HepG2 (cell line): ENCODE results near the gene PSMB11. TPM values are rescaled to one million over a fixed set of nuclear protein-coding genes. Genes with fewer than 3 reads are reported as not detected.

ENCODE experiments used
- ARNTL ChIP-seq: sonication (generic); formaldehyde crosslinking; IDR thresholded peaks from 2 replicates; pipeline ENCODE4 v1.4.0; 2020; ENCODE audit warnings: mild to moderate bottlenecking, missing genetic modification reagents
- HOMEZ ChIP-seq: IDR thresholded peaks from 2 replicates; pipeline ENCODE4 v1.6.1; 2016; ENCODE audit warnings: low read depth
- MZF1 ChIP-seq: sonication (generic); formaldehyde crosslinking; IDR thresholded peaks from 2 replicates; pipeline ENCODE4 v1.8.1; 2023; ENCODE audit warnings: mild to moderate bottlenecking, missing genetic modification reagents, borderline replicate concordance
- ZNF292 ChIP-seq: sonication (generic); formaldehyde crosslinking; IDR thresholded peaks from 2 replicates; pipeline ENCODE4 v1.8.1; 2022; ENCODE audit warnings: mild to moderate bottlenecking, low read depth, missing genetic modification reagents, borderline replicate concordance
- ZNF354B ChIP-seq: sonication (generic); formaldehyde crosslinking; IDR thresholded peaks from 2 replicates; pipeline ENCODE4 v1.8.0; 2022; ENCODE audit warnings: mild to moderate bottlenecking, missing genetic modification reagents
- ZNF512 ChIP-seq: sonication (generic); formaldehyde crosslinking; IDR thresholded peaks from 2 replicates; pipeline ENCODE4 v1.4.0; 2020; ENCODE audit warnings: mild to moderate bottlenecking, missing genetic modification reagents
- ZNF83 ChIP-seq: sonication (generic); formaldehyde crosslinking; IDR thresholded peaks from 2 replicates; pipeline ENCODE4 v1.4.0; 2020; ENCODE audit warnings: missing genetic modification reagents, mild to moderate bottlenecking, borderline replicate concordance
- ZNF839 ChIP-seq: sonication (generic); formaldehyde crosslinking; IDR thresholded peaks from 2 replicates; pipeline ENCODE4 v1.4.0; 2020; ENCODE audit warnings: missing genetic modification reagents, mild to moderate bottlenecking, borderline replicate concordance
- polyA plus RNA-seq, 8 experiments: library from polyadenylated mRNA; depleted of rRNA in 3 of 8; stranded (reverse) in 7 of 8; unstranded in 1 of 8; fragments of >200 nt; fragmentation: Illumina TruSeq in 4 of 8; extraction: Trizol in 4 of 8; gene quantifications; 2 replicates each; pipeline versions ENCODE4 v1.2.1 to v1.2.3, GENCODE V29; 2011 to 2016; ENCODE audit warnings: low read depth in 4 of 8, missing spikeins in 1 of 8, mixed read lengths in 1 of 8; ENCODE audit not compliant: insufficient read depth in 1 of 8
- total RNA-seq, 5 experiments: library from RNA; depleted of rRNA; stranded (reverse); fragments of >200 nt; fragmentation: Illumina TruSeq; extraction: Trizol; gene quantifications; 2 replicates each; pipeline ENCODE4 v1.2.3, GENCODE V29; 2016; ENCODE audit warnings: low read depth in 1 of 5
- TF ChIP-seq, protein P1 (sequence below): sonication (generic); formaldehyde crosslinking; IDR thresholded peaks from 2 replicates; pipeline ENCODE4 v1.4.0; 2020; ENCODE audit warnings: missing genetic modification reagents
- TF ChIP-seq, protein P2 (sequence below): IDR thresholded peaks from 2 replicates; pipeline ENCODE4 v1.6.1; 2016; ENCODE audit warnings: low read depth, borderline replicate concordance
- TF ChIP-seq, protein P3 (sequence below): sonication (generic); formaldehyde crosslinking; IDR thresholded peaks from 2 replicates; pipeline ENCODE4 v1.8.1; 2022; ENCODE audit warnings: low read depth, mild to moderate bottlenecking, missing genetic modification reagents
- TF ChIP-seq, protein P4 (sequence below): sonication (generic); formaldehyde crosslinking; IDR thresholded peaks from 2 replicates; pipeline ENCODE4 v1.5.0; 2020; ENCODE audit warnings: mild to moderate bottlenecking, missing genetic modification reagents, moderate library complexity
- TF ChIP-seq, protein P5 (sequence below): sonication (generic); formaldehyde crosslinking; IDR thresholded peaks from 2 replicates; pipeline ENCODE4 v1.4.0; 2020; ENCODE audit warnings: missing genetic modification reagents, borderline replicate concordance
- TF ChIP-seq, protein P6 (sequence below): sonication (generic); formaldehyde crosslinking; IDR thresholded peaks from 2 replicates; pipeline ENCODE4 v1.5.0; 2020; ENCODE audit warnings: mild to moderate bottlenecking, missing genetic modification reagents

PSMB11 gene
- total and polyA plus RNA-seq, 2 of the 13 experiments (the other 11 are each of a cell fraction or from before 2014, with no cell fraction given), result not detected

- TF ChIP-seq HOMEZ (CRISPR knock-in tag) (peak; percentile 94), ZNF839 (CRISPR knock-in tag) (peak; percentile 98; the same call in 1 of the 2 replicates), ZNF292 (no peak; the same call in none of the 2 replicates), ARNTL (CRISPR knock-in tag) (peak; percentile 87), ZNF512 (CRISPR knock-in tag) (no peak), ZNF83 (CRISPR knock-in tag) (peak; percentile 96), MZF1 (CRISPR knock-in tag) (peak; percentile 97; the same call in 1 of the 2 replicates), ZNF354B (CRISPR knock-in tag) (peak; percentile 78; the same call in 1 of the 2 replicates)
- TF ChIP-seq, protein P1, sequence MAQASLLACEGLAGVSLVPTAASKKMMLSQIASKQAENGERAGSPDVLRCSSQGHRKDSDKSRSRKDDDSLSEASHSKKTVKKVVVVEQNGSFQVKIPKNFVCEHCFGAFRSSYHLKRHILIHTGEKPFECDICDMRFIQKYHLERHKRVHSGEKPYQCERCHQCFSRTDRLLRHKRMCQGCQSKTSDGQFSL (CRISPR knock-in tag), result no peak
- TF ChIP-seq, protein P2, sequence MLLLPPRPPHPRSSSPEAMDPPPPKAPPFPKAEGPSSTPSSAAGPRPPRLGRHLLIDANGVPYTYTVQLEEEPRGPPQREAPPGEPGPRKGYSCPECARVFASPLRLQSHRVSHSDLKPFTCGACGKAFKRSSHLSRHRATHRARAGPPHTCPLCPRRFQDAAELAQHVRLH (CRISPR knock-in tag), result peak; percentile 86
- TF ChIP-seq, protein P3, sequence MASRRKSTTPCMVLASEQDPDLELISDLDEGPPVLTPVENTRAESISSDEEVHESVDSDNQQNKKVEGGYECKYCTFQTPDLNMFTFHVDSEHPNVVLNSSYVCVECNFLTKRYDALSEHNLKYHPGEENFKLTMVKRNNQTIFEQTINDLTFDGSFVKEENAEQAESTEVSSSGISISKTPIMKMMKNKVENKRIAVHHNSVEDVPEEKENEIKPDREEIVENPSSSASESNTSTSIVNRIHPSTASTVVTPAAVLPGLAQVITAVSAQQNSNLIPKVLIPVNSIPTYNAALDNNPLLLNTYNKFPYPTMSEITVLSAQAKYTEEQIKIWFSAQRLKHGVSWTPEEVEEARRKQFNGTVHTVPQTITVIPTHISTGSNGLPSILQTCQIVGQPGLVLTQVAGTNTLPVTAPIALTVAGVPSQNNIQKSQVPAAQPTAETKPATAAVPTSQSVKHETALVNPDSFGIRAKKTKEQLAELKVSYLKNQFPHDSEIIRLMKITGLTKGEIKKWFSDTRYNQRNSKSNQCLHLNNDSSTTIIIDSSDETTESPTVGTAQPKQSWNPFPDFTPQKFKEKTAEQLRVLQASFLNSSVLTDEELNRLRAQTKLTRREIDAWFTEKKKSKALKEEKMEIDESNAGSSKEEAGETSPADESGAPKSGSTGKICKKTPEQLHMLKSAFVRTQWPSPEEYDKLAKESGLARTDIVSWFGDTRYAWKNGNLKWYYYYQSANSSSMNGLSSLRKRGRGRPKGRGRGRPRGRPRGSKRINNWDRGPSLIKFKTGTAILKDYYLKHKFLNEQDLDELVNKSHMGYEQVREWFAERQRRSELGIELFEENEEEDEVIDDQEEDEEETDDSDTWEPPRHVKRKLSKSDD (CRISPR knock-in tag), result peak; percentile 99
- TF ChIP-seq, protein P4, sequence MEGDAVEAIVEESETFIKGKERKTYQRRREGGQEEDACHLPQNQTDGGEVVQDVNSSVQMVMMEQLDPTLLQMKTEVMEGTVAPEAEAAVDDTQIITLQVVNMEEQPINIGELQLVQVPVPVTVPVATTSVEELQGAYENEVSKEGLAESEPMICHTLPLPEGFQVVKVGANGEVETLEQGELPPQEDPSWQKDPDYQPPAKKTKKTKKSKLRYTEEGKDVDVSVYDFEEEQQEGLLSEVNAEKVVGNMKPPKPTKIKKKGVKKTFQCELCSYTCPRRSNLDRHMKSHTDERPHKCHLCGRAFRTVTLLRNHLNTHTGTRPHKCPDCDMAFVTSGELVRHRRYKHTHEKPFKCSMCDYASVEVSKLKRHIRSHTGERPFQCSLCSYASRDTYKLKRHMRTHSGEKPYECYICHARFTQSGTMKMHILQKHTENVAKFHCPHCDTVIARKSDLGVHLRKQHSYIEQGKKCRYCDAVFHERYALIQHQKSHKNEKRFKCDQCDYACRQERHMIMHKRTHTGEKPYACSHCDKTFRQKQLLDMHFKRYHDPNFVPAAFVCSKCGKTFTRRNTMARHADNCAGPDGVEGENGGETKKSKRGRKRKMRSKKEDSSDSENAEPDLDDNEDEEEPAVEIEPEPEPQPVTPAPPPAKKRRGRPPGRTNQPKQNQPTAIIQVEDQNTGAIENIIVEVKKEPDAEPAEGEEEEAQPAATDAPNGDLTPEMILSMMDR (CRISPR knock-in tag), result peak; percentile 14
- TF ChIP-seq, protein P5, sequence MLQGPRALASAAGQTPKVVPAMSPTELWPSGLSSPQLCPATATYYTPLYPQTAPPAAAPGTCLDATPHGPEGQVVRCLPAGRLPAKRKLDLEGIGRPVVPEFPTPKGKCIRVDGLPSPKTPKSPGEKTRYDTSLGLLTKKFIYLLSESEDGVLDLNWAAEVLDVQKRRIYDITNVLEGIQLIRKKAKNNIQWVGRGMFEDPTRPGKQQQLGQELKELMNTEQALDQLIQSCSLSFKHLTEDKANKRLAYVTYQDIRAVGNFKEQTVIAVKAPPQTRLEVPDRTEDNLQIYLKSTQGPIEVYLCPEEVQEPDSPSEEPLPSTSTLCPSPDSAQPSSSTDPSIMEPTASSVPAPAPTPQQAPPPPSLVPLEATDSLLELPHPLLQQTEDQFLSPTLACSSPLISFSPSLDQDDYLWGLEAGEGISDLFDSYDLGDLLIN (CRISPR knock-in tag), result peak; percentile 51; the same call in 1 of the 2 replicates
- TF ChIP-seq, protein P6, sequence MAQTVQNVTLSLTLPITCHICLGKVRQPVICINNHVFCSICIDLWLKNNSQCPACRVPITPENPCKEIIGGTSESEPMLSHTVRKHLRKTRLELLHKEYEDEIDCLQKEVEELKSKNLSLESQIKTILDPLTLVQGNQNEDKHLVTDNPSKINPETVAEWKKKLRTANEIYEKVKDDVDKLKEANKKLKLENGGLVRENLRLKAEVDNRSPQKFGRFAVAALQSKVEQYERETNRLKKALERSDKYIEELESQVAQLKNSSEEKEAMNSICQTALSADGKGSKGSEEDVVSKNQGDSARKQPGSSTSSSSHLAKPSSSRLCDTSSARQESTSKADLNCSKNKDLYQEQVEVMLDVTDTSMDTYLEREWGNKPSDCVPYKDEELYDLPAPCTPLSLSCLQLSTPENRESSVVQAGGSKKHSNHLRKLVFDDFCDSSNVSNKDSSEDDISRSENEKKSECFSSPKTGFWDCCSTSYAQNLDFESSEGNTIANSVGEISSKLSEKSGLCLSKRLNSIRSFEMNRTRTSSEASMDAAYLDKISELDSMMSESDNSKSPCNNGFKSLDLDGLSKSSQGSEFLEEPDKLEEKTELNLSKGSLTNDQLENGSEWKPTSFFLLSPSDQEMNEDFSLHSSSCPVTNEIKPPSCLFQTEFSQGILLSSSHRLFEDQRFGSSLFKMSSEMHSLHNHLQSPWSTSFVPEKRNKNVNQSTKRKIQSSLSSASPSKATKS (CRISPR knock-in tag), result no peak
Observed at GRCh38 chr14:23034498-23035302, 7.3 kb upstream of the PSMB11 start, which contains the start of gene PSMB5 (continued).
